ENCODE results near the gene COL5A1. TPM values are rescaled to one million over a fixed set of nuclear protein-coding genes. Genes with fewer than 3 reads are reported as not detected.
A peak's percentile ranks its signal among the peaks of the same experiment; 100 is the strongest.
"Not testable (repeated sequence)": the region's sequence is repeated elsewhere in the genome, so short reads cannot be mapped to it uniquely, and the experiment has no call there.

Gene COL5A1
- total RNA-seq, 1 donor from 2014 or later, result 42.6 TPM

GRCh38 chr9:134690946-134691694 is 49.5 kb downstream of the COL5A1 start:
- DNase-seq (ENCODE audit: low spot score), result no peak

GRCh38 chr9:134691695-134692572 is 50.3 kb downstream of the COL5A1 start:
- DNase-seq (ENCODE audit: low spot score), result no peak

GRCh38 chr9:134692573-134692860 is 50.9 kb downstream of the COL5A1 start:
- DNase-seq (ENCODE audit: low spot score), result no peak

- DNase-seq (ENCODE audit: low spot score), result no peak
Measured at GRCh38 chr9:134693011-134693410, 51.4 kb downstream of the COL5A1 start.

GRCh38 chr9:134693641-134694367 is 52.2 kb downstream of the COL5A1 start:
- DNase-seq (ENCODE audit: low spot score), result no peak

- no peak for DNase-seq (ENCODE audit: low spot score)
Measured at GRCh38 chr9:134694368-134694665, 52.7 kb downstream of the COL5A1 start.

GRCh38 chr9:134694714-134695113 is 53.1 kb downstream of the COL5A1 start:
- DNase-seq (ENCODE audit: low spot score), result no peak

GRCh38 chr9:134695144-134695543 is 53.5 kb downstream of the COL5A1 start:
- DNase-seq (ENCODE audit: low spot score), result no peak

- no peak for DNase-seq (ENCODE audit: low spot score)
Measured at GRCh38 chr9:134696433-134696832, 54.8 kb downstream of the COL5A1 start.

- no peak for DNase-seq (ENCODE audit: low spot score)
Measured at GRCh38 chr9:134698111-134698510, 56.5 kb downstream of the COL5A1 start.

- peak; percentile 65 for DNase-seq (ENCODE audit: low spot score)
Measured at GRCh38 chr9:134698587-134699342, 57.2 kb downstream of the COL5A1 start.

GRCh38 chr9:134699343-134699740 is 57.7 kb downstream of the COL5A1 start:
- no peak for DNase-seq (ENCODE audit: low spot score)

GRCh38 chr9:134700636-134701350 is 59.2 kb downstream of the COL5A1 start:
- DNase-seq (ENCODE audit: low spot score), result no peak

GRCh38 chr9:134701581-134702259 is 60.1 kb downstream of the COL5A1 start:
- DNase-seq (ENCODE audit: low spot score), result no peak

GRCh38 chr9:134702291-134702690 is 60.7 kb downstream of the COL5A1 start:
- no peak for DNase-seq (ENCODE audit: low spot score)

GRCh38 chr9:134703730-134704114 is 62.1 kb downstream of the COL5A1 start:
- DNase-seq (ENCODE audit: low spot score), result not testable (repeated sequence)

GRCh38 chr9:134704498-134704897 is 62.9 kb downstream of the COL5A1 start:
- no peak for DNase-seq (ENCODE audit: low spot score)

GRCh38 chr9:134705786-134706185 is 64.2 kb downstream of the COL5A1 start:
- no peak for DNase-seq (ENCODE audit: low spot score)

GRCh38 chr9:134706522-134706921 is 64.9 kb downstream of the COL5A1 start:
- DNase-seq (ENCODE audit: low spot score), result no peak

GRCh38 chr9:134707031-134707680 is 65.6 kb downstream of the COL5A1 start:
- peak; percentile 58 for DNase-seq (ENCODE audit: low spot score)

Measured in mucosa of gallbladder (tissue), 1 donor.